IgD-negative memory B cell (primary cell): ENCODE results near the gene PLCG1. TPM values are rescaled to one million over a fixed set of nuclear protein-coding genes. Genes with fewer than 3 reads are reported as not detected.

Experiments
- H3K27ac Mint-ChIP-seq, 3 donors: one replicate each; pipeline ENCODE4 v1.8.0; 2020 to 2022; ENCODE audit warnings: mild to moderate bottlenecking in 3 of 3, mixed read lengths in 3 of 3, moderate library complexity in 1 of 3
- H3K27me3 Mint-ChIP-seq: one replicate; pipeline ENCODE4 v1.8.0; 2021; ENCODE audit warnings: mixed read lengths
- H3K36me3 Mint-ChIP-seq: one replicate; pipeline ENCODE4 v1.8.0; 2020; ENCODE audit warnings: mild to moderate bottlenecking, mixed read lengths
- H3K4me1 Mint-ChIP-seq, 3 donors: one replicate each; pipeline ENCODE4 v1.8.0; 2020 to 2022; ENCODE audit warnings: mixed read lengths in 3 of 3, mild to moderate bottlenecking in 1 of 3
- H3K4me3 Mint-ChIP-seq, 4 donors: one replicate each; pipeline ENCODE4 v1.8.0; 2020 to 2022; ENCODE audit warnings: mild to moderate bottlenecking in 4 of 4, mixed read lengths in 4 of 4, moderate library complexity in 3 of 4
- H3K9me3 Mint-ChIP-seq, 3 donors: one replicate each; pipeline ENCODE4 v1.8.0; 2020 to 2021; ENCODE audit warnings: mixed read lengths in 3 of 3, mild to moderate bottlenecking in 1 of 3
- polyA plus RNA-seq: library from polyadenylated mRNA; unstranded; fragments of 300-500 nt; fragmentation: Illumina TruSeq; gene quantifications from one replicate; pipeline ENCODE4 v1.2.3, GENCODE V29; 2021

The PLCG1 gene
- polyA plus RNA-seq, 1 donor from 2014 or later, result 12.8 TPM

GRCh38 chr20:41145317-41145716 lies 8.0 kb downstream of the PLCG1 start:
- H3K27me3 Mint-ChIP-seq, result peaks cover 3% of the 10 kb centered on the region
- H3K4me3 Mint-ChIP-seq, result no peak overlapping the region
- H3K9me3 Mint-ChIP-seq, result no peaks in the 10 kb centered on the region
- H3K36me3 Mint-ChIP-seq, result peaks cover 4% of the 10 kb centered on the region
- H3K4me1 Mint-ChIP-seq, result peaks cover 22 to 49% (median 35%) of the 10 kb centered on the region in 3 donors
- H3K27ac Mint-ChIP-seq, result no peak overlapping the region

DNA sequence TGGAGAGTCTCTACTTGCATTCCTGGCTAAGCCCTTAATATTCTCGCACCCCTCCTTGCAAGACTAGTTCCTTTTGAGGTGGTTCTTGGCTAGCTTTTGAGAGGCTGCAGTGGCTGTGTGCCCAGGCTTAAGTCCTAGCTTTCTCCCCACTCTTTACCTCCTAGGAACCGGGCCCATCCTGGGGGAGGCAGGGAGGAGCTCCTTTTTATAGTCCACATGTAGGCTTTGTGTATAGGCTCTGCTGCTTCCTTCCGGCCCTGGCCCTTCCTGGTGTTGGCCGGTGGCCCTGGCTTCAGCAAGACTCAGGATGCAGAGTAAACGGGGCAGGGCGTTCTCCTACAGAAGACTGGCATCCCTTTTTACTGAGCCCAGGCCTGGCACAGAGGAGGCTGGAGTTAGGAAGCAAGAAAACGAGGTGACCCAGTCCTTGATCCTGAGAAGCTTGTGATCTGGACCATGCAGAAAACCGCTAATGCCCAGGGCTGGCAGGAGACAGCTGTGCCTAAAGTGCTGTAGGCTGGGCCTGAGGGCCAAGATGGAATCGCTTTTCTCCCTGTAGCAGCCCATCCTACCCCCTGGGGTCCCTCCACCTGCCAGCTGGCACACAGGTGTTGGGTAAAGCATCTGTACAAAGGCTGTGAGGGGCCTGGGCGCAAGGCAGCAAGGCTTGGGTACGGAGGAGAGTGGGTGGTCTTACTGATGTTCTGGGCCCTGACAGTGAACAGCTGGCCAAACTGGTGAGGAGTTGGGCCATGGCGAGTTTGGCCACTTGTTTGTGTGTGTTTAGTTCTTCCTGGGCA lies 8.7 kb downstream of the PLCG1 start:
- Mint-ChIP-seq H3K4me3 (no peak overlapping the region), H3K27me3 (peaks cover 3% of the 10 kb centered on the region), H3K9me3 (no peaks in the 10 kb centered on the region), H3K4me1 (peaks cover 26 to 50% (median 39%) of the 10 kb centered on the region in 3 donors), H3K27ac (peak overlapping the region in 1 of 3 donors; percentile 59), H3K36me3 (peaks cover 4% of the 10 kb centered on the region)

DNA sequence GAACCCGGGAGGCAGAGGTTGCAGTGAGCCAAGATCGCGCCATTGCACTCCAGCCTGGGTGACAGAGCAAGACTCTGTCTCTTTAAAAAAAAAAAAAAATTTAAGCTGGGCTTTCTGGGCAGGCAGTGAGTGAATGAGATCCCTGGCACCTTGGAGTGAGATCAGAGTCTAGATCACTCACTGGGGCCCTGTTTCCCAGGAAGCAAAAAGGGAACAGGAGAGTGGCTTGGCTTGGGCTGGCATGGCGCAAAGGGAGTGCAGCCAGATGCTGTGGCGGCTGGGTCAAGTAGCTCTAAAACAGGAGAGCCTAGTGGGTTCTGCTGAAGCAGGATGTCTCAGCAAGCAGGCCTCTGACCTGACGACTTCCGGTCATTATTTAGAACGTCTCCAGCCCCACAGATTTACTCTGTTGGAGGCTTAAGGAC lies 10.4 kb downstream of the PLCG1 start:
- Mint-ChIP-seq H3K27me3 (peaks cover 3% of the 10 kb centered on the region), H3K36me3 (peaks cover 4% of the 10 kb centered on the region), H3K4me3 (peak overlapping the region in 1 of 4 donors; percentile 43), H3K4me1 (peaks cover 23 to 44% (median 33%) of the 10 kb centered on the region in 3 donors), H3K27ac (peak overlapping the region in 1 of 3 donors; percentile 68), H3K9me3 (no peaks in the 10 kb centered on the region)

GRCh38 chr20:41148942-41149341 lies 11.6 kb downstream of the PLCG1 start:
- Mint-ChIP-seq H3K9me3 (no peaks in the 10 kb centered on the region), H3K27me3 (peaks cover 3% of the 10 kb centered on the region), H3K36me3 (peaks cover 4% of the 10 kb centered on the region), H3K4me3 (no peak overlapping the region), H3K4me1 (peaks cover 18 to 41% (median 31%) of the 10 kb centered on the region in 3 donors), H3K27ac (peak overlapping the region in 1 of 3 donors; percentile 28)

- H3K9me3 Mint-ChIP-seq, result no peaks in the 10 kb centered on the region
- H3K27ac Mint-ChIP-seq, result peak overlapping the region in 2 of 3 donors; percentile 19 to 43
- peaks cover 32 to 53% (median 37%) of the 10 kb centered on the region in 3 donors for H3K4me1 Mint-ChIP-seq
- H3K4me3 Mint-ChIP-seq, result peak overlapping the region in 1 of 4 donors; percentile 9
- H3K27me3 Mint-ChIP-seq, result peaks cover 3% of the 10 kb centered on the region
- H3K36me3 Mint-ChIP-seq, result peaks cover 4% of the 10 kb centered on the region
These were observed 13.3 kb downstream of the PLCG1 start for GRCh38 chr20:41150664-41151063.

DNA sequence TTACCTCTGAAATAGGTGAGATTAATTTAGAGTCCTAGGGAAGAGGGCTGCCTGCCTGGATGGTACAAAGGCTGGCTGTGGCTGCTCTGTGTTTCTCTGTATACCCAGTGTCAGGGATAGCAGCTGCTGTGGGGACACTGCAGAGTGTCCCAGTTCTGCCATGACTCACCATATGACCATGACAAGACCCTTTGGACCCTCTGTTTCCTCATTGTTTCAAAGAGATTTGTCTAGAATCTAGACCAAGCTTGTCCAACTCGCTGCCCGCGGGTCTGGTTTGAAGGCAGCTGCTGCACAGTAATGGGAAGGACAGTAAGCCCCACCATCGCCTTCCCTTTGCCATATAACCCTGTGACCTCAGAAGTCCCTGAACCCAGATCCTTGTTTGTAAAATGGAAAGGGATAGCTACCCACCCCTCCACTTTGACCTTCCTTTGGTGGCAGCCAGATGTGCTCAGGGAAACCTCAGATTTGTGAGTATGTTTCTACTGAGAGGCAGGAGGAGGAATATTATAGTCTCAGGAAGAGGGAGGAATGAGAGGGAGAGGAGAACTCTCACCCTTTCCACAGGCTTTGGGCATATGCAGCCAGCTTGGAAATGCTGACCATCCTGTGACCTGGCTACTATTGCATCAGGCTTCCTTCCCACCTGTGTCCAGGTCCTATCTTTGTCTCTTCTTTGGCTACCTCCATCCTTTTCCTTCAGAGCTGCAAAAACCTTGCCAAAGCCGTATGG lies 14.0 kb downstream of the PLCG1 start:
- Mint-ChIP-seq H3K36me3 (peaks cover 4% of the 10 kb centered on the region), H3K27ac (peak overlapping the region in 2 of 3 donors; percentile 43 to 91), H3K27me3 (peaks cover 3% of the 10 kb centered on the region), H3K4me3 (peak overlapping the region in 1 of 4 donors; percentile 9), H3K4me1 (peaks cover 33 to 55% (median 43%) of the 10 kb centered on the region in 3 donors), H3K9me3 (no peaks in the 10 kb centered on the region)

DNA sequence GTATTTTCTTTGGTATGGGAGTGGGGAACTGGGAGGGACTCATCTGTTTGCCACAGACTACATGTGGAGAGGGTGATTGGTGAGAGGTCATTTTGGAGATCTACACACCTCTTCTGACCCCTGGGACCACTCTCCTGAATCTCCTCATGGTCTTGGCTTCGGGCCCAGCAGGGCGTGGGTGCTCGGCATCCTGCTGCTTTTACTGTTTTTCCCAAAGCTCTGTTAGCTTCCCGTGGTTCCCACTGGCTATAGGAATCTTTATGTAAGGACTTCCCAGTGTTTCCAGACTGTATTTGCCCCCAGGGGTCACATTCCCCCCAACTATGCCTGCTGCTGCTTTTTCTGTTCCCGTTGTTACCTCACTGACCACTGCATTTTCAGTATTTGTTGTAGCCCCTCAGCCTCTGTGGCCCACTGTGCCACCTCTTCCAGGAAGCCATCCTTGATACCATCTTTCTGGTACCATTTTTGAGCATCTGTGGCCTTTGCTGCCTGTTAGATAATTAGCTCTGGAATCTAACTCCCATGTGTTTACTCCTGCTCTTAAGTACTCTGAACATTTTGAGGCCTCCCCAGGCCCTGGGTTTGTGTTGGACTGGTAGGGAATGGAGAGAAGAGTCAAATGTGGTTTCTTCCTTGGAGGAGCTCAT lies 14.9 kb downstream of the PLCG1 start:
- peak overlapping the region; percentile 55 to 91 (median 56) for H3K27ac Mint-ChIP-seq
- H3K9me3 Mint-ChIP-seq, result no peaks in the 10 kb centered on the region
- no peaks in the 10 kb centered on the region for H3K27me3 Mint-ChIP-seq
- no peak overlapping the region for H3K4me3 Mint-ChIP-seq
- no peaks in the 10 kb centered on the region for H3K36me3 Mint-ChIP-seq
- peaks cover 35 to 56% (median 48%) of the 10 kb centered on the region in 3 donors for H3K4me1 Mint-ChIP-seq

DNA sequence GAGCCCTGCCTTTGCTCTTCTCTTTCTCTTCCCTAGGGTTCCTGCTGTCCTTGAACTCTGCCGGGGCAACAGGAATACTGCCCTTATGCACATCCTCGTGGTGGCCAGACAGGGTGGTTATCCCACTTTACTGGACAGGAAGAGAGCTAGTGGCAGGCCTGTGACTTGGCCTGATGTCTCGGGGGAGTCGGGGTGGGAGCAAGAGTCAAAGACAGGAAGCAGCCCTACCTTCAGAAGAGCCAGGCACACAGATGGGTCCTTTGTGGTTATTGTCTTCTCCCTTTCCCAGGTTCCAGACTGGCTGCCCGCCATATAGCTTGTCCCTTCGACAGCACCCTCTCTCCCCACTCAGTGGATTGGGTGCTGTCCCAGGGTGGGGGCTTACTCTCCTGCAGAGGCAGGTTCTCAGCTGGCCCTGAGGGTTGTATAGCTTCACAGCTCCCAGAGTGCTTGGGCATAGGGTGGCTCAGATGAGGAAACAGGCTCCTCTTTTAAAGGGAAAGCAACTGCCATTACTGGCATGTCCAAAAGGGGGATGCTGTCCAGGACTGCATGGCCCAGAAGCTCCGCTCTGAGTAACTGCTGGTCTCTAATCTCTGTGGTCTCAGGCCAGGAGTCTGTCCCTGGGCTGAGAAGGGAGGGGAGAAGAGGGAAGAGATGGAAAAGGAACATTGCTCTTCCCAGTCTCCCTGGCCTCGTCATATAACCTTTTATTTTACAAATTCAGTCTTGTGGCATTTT lies 17.3 kb downstream of the PLCG1 start:
- Mint-ChIP-seq H3K4me1 (peaks cover 43 to 57% (median 48%) of the 10 kb centered on the region in 3 donors), H3K4me3 (peak overlapping the region in 2 of 4 donors; percentile 35 to 51), H3K27ac (peak overlapping the region; percentile 51 to 98 (median 96)), H3K36me3 (no peaks in the 10 kb centered on the region), H3K9me3 (no peaks in the 10 kb centered on the region), H3K27me3 (no peaks in the 10 kb centered on the region)

DNA sequence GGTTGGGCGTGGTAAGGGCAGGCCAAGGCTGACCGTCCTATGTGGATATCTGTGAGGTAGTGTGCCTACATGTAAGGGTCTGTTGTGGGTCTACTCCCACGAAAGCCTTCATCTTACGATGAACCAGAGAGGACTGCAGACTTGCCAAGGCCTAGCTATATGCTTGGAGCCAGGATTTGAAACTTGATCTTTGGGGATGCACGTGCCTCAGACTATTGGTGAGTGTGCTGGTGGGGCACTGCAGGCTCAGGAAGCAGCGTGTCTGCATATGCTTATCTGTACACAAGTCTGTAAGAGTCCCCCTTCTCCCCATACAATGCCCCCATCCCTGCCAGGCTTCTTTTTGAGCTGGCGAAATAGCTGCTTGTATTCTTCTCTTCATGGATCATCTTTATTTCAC lies 17.9 kb downstream of the PLCG1 start:
- H3K4me3 Mint-ChIP-seq, result peak overlapping the region in 1 of 4 donors; percentile 51
- peaks cover 43 to 60% (median 48%) of the 10 kb centered on the region in 3 donors for H3K4me1 Mint-ChIP-seq
- no peaks in the 10 kb centered on the region for H3K27me3 Mint-ChIP-seq
- peaks cover under 1% of the 10 kb centered on the region for H3K36me3 Mint-ChIP-seq
- H3K27ac Mint-ChIP-seq, result peak overlapping the region; percentile 51 to 98 (median 96)
- H3K9me3 Mint-ChIP-seq, result no peaks in the 10 kb centered on the region

DNA sequence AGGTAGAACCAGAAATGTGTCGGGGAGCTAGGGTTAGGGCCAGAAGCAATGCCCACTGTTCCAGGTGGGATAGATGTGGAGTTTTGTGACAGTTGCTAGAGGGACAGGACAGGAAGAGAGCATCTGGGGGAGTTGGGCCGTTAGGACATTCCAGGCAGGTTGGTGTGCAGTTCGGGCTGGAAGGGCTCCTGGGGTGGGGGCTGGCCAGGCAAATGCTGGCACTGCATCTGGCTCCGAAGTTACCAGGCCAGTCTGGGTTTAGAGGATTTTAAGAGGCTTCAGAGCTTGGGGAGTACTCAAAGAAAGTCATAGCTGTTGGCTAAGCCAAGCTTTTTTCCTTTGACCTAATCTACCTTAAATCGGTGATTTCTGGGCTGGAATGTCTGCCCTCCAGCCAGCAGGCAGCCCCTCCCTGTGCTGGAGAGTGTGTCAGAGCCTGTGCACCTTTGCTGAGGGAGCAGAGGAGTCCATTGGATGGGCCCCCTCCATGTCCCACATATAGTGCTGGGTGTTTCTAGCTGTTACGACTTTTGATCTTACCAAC lies 20.8 kb downstream of the PLCG1 start:
- Mint-ChIP-seq H3K9me3 (no peaks in the 10 kb centered on the region), H3K27me3 (no peaks in the 10 kb centered on the region), H3K27ac (peak overlapping the region; percentile 84 to 98 (median 96)), H3K36me3 (peaks cover 6% of the 10 kb centered on the region), H3K4me1 (peaks cover 39 to 52% (median 44%) of the 10 kb centered on the region in 3 donors), H3K4me3 (peak overlapping the region in 2 of 4 donors; percentile 73 to 81)

DNA sequence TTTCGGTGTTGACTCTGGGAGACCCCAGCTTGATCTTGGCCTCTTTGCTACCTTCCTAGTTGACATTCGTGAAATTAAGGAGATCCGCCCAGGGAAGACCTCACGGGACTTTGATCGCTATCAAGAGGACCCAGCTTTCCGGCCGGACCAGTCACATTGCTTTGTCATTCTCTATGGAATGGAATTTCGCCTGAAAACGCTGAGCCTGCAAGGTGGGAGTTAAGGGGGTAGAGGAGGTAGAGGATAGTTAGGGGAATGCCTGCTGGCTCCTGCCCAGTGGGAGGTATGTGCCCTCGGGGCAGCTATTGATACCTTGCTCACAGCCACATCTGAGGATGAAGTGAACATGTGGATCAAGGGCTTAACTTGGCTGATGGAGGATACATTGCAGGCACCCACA lies 22.2 kb downstream of the PLCG1 start:
- Mint-ChIP-seq H3K4me3 (no peak overlapping the region), H3K27ac (peak overlapping the region; percentile 79 to 98 (median 96)), H3K36me3 (peaks cover 14% of the 10 kb centered on the region), H3K27me3 (no peaks in the 10 kb centered on the region), H3K4me1 (peaks cover 32 to 45% (median 36%) of the 10 kb centered on the region in 3 donors), H3K9me3 (no peaks in the 10 kb centered on the region)

DNA sequence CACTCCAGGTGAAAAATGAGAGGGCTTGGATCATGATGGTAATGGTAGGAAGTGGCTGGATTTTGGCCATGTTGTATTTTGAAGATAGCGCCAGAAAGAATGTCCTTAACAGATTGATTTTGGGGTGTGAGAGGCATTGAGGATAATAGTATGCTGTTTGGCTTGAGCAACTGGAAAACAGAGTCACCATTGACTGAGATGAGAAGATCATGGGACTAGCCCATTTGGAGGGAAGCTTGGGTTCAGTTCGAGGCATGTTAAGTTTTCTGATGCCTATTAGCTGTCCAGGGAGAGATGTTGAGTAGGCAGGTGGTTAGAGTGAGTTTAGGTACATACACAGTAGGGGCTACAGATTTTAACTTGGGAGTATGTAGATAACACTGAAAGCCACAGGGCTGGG lies 23.3 kb downstream of the PLCG1 start:
- H3K4me3 Mint-ChIP-seq, result no peak overlapping the region
- H3K4me1 Mint-ChIP-seq, result peaks cover 24 to 34% (median 33%) of the 10 kb centered on the region in 3 donors
- no peaks in the 10 kb centered on the region for H3K27me3 Mint-ChIP-seq
- H3K9me3 Mint-ChIP-seq, result no peaks in the 10 kb centered on the region
- H3K27ac Mint-ChIP-seq, result peak overlapping the region in 2 of 3 donors; percentile 4 to 88
- peaks cover 18% of the 10 kb centered on the region for H3K36me3 Mint-ChIP-seq

DNA sequence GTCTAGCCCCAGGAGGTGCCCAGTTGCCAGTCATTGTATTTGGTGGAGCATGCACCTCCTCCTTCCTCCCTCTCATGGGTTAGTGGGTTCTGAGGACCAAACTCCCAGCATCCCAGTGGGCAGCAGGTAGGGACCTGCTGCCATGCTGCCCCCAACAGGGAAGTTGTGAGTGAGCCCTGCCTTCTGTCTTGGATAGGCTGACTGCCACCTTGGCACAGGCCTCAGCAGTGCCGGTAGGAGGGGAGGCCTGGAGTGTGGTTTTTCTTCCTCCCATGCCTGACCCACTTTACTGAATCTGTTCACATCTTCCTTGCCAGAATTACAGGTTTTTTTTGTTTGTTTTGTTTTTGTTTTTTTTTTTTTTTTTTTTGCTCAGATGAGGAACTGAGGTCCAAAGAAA lies 24.5 kb downstream of the PLCG1 start:
- peak overlapping the region in 1 of 3 donors; percentile 19 for H3K27ac Mint-ChIP-seq
- no peak overlapping the region for H3K4me3 Mint-ChIP-seq
- no peaks in the 10 kb centered on the region for H3K9me3 Mint-ChIP-seq
- H3K27me3 Mint-ChIP-seq, result no peaks in the 10 kb centered on the region
- H3K36me3 Mint-ChIP-seq, result peaks cover 18% of the 10 kb centered on the region
- peaks cover 17 to 24% (median 21%) of the 10 kb centered on the region in 3 donors for H3K4me1 Mint-ChIP-seq

GRCh38 chr20:41162396-41162795 lies 25.1 kb downstream of the PLCG1 start:
- Mint-ChIP-seq H3K9me3 (no peaks in the 10 kb centered on the region), H3K4me1 (peaks cover 12 to 22% (median 16%) of the 10 kb centered on the region in 3 donors), H3K36me3 (peaks cover 18% of the 10 kb centered on the region), H3K27ac (no peak overlapping the region), H3K4me3 (no peak overlapping the region), H3K27me3 (no peaks in the 10 kb centered on the region)
